HG03280 (cell line): ENCODE results near the gene ADAMTS18.

Experiments used
- ATAC-seq: cut with Tn5 transposase; IDR thresholded peaks from one replicate; pipeline ENCODE4 v1.9.1; 2021; ENCODE audit warnings: mild to moderate bottlenecking, moderate library complexity; ENCODE audit not compliant: unreplicated experiment

The ADAMTS18 gene

DNA sequence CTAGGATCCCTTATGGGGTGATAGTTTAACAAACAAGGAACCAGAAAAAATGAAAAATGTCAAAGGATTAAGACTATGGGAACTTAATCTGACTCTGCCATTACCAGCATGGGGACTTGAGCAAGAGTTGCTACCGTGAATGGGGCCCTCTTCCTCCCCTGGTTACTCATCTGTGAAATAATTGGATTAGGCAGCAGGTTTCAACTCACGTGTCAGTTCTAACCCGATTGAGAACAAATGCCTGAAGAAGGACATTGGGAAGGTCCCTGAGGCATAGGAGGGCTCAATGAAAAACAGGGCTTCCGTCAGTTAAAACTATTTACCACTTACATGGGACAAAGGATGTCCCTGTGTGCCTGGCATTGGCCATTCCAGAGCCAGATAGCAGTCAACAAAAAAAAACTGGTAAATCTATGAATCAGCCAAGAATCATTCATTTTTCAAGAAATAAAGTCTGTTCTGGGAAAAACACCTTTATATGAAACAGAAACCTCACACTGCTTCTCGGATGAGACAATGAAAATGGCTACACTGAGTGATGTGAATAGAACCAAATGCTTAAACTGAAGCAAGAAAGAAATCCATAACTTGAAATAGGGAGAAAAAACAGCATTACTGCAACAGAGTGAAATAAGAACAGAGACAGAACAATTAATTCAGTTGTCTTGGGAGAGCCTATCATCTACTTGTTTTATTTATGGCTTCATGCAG, 104.3 kb downstream of the ADAMTS18 start:
- ATAC-seq: no peak

DNA sequence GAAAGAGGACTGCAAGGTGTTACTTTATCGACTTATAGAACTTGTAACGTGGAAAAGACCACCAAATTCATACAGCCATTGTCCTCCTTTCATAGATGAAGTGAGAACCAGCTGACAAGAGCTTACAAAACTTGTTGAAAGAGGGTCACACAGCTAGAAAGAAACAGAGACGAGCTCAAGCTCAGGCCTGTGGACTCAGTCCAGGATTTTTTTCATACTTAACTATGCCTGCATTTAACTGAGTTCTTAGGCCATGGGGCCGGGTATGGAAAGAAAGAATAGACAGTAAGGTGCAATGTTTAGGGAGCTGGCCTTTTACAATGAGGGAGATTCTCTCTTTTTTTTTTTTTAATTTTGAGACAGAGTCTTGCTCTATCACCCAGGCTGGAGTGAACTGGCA, 106.1 kb downstream of the ADAMTS18 start:
- ATAC-seq: no peak

- no peak for ATAC-seq
These were observed 106.6 kb downstream of the ADAMTS18 start for GRCh38 chr16:77328274-77328673.

DNA sequence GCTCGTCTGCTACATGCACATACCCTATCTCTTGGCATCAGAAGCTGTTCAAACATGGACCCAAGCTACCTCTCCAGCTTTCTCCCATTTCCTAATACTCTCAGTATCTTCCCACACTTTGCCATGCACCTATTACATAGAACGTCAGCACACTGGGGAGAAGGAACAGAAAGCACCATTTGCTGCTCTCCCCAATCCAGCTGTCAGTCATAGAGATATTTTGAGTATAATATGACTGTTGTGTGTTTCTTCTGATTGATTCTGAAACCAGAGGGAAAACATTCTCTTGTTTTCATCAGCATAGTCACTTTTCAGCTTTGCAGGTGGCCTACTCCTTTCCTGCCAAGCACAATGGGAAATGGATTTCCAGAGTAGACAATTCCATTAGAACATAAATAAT, 107.1 kb downstream of the ADAMTS18 start:
- no peak for ATAC-seq

DNA sequence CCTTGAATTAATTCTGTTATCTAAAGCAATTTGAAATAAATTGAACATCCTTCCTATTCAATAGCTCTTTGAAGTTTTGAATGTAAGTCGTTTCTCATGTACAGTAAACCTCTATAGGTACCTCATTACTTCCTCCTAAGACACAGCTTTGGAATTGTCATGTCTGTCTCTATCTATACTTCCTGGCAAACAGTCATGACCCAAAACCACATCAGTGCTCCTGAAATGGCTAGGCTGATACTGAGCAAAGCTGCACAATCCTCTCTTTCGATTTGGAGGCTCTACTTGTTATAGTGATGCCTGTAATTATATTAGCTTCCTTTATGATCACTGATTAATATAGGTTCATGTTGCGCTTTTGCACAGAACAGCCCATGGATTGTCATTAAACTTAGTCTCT, 110.1 kb downstream of the ADAMTS18 start:
- ATAC-seq: no peak

- ATAC-seq: no peak
These were observed 111.1 kb downstream of the ADAMTS18 start for GRCh38 chr16:77323695-77324094.

DNA sequence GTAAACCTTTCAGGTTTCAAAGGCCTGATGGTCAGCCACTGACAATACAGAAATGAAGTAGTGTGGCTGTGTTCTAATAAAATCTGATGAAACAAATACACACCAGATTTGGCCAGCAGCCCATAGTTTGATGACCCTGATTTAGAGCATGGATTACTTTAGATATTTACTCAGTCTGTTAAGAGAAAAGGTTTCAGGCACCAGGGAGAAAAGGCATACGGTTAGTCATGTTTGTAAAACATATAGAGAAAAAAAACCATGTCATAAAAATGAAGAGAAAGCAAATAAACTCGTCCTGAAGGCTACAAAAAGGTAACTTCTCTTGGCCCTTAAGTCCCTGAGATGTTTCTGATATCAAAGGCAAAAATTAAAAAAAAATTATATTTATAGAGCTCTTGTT, 112.1 kb downstream of the ADAMTS18 start:
- no peak for ATAC-seq

DNA sequence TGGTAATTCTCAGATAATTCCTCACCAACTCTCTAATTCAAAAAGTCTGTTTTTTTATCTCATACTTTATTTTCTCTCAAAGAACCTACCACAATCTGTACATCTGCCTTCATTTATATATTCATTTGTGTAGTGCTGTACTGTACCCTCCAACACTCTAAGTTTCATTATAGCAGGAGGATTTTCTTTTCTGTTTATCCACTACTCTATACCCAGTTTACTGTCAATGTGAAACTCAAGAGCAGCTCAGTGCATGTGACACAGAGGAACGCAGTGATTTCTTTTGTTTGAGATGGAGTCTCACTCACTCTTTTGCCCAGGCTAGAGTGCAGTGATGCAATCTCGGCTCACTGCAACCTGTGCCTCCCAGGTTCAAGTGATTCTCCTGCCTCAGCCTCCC, 117.8 kb downstream of the ADAMTS18 start:
- ATAC-seq: no peak

DNA sequence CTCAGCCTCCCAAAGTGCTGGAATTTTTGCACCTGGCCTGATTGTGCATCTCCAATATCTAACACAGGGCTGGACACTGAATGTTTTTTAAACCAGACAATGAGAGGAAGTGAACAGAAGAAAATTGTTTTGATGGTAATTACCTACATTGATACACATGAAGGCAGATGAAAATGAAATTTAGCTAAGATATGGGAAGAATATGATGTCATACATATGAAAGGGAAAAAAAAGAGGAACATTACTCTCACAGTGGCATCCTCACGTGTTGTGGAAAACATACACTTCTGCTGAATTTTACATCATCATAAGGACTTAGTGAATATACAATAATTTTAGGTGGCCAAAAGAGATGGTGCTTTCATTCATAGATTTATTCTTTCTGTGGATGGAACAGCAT, 124.0 kb downstream of the ADAMTS18 start:
- no peak for ATAC-seq

DNA sequence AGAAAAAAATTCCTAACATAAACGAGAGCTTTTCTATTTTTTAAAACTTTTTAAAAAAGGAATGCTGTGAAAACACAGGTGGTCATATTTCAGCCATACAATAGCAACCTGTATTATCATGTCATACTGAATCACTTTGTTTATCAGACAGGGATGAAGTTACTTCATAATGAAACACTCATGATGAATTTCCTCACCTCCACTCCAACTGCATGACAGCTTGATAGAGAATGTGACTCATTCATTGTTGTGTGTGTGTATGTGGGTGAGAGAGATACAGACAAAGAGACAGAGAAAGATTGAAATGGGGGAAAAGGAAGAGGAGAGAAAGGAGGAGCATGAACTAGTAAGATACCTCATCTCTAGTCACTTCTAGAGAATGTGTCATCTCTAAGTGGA, 126.7 kb downstream of the ADAMTS18 start:
- no peak for ATAC-seq

- ATAC-seq: no peak
These were observed 127.2 kb downstream of the ADAMTS18 start for GRCh38 chr16:77307426-77308162.

DNA sequence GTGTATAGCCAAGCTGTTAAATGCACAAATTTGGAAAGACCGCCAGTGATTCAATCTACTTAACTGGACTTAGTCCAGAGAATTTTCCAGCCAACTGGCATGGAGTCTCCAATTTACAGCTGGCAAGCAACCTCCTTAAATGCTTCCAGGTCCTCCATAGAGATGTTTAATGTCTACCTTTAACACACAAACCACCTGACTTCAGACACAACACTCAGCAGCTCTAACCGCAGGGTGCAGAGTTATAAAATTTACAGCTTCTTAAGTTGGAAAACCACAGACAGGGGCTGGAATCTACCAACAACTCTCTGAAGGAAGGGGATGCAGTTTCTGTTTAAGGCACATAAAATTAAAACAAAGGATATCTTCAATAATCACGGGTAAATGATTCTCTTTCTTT, 128.8 kb downstream of the ADAMTS18 start:
- no peak for ATAC-seq

GRCh38 chr16:77304877-77305276, 130.0 kb downstream of the ADAMTS18 start:
- no peak for ATAC-seq

DNA sequence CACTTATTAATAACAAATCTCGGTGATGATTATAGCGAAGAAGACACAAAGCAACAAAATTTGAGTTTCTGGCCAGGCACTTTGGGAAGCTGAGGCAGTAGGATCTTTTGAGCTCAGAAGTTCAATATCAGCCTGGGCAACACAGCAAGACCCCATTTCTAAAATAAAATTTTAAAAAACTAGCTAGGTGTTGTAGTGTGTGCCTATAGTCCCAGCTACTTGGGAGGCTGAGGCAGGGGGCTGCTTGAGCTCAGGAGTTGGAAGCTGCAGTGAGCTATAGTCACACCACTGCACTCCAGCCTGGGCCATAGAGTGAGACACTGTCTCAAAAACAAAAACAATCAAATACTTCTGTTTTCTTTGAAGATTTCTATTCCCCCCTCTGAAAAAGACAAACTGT, 130.7 kb downstream of the ADAMTS18 start:
- ATAC-seq: no peak

DNA sequence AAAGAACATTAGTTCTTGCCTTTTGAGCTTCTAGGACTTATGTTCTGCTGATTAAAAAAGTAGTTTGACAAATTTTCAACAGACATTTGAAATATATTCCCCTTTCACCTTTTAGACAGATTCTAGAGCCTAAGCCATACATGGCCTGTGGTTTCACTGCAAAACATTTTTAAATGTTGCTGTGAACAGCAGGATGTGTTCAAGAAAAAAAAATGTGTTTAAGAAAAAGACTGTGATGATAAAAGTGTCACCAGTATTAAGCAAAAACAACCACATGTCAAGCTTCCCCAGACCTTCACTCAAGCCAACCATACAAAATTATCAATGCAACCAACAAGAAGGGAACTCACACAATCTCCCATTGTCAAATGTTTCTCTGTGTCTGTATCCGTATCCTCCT, 132.2 kb downstream of the ADAMTS18 start:
- no peak for ATAC-seq

GRCh38 chr16:77302249-77302648, 132.6 kb downstream of the ADAMTS18 start:
- no peak for ATAC-seq

GRCh38 chr16:77300256-77300655, 134.6 kb downstream of the ADAMTS18 start:
- no peak for ATAC-seq

- no peak for ATAC-seq
These were observed 135.4 kb downstream of the ADAMTS18 start for GRCh38 chr16:77299395-77299794.

- ATAC-seq: no peak
These were observed 136.1 kb downstream of the ADAMTS18 start for GRCh38 chr16:77298418-77299360.

DNA sequence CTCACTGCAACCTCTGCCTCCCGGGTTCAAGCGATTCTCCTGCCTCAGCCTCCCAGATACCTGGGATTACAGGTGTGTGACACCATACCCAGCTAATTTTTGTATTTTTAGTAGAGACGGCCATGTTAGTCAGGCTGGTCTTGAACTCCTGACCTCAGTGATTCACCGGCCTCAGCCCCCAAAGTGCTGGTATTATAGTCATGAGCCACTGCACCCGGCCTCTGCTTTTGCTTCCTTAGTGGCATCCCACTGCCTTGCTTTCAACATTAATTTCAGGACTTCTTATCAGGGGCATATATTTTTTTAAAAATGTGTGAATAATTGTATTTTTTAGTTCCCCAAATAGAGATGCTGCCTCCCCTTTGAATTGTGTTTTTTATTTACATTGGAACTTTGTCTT, 136.8 kb downstream of the ADAMTS18 start:
- ATAC-seq: no peak

GRCh38 chr16:77295896-77296295, 138.9 kb downstream of the ADAMTS18 start:
- ATAC-seq: no peak
